ENCODE data around the gene SNORC. TPM values are rescaled to one million over a fixed set of nuclear protein-coding genes. Genes with fewer than 3 reads are reported as not detected.

Gene SNORC
- total RNA-seq, 6 experiments from 2014 or later = 2.0 to 14.5 (median 9.1) TPM

GRCh38 chr2:232889876-232890401 is 19.9 kb downstream of the SNORC start:
- TF ChIP-seq CTCF (IDR thresholded peaks at IDR 0.05) (no peak), POLR2A (IDR thresholded peaks at IDR 0.05) (no peak)
- Histone ChIP-seq H3K4me1 (no peaks in the 10 kb centered on the region), H3K4me3 (no peak overlapping the region), H3K36me3 (peaks cover 0 to 15% (median 1%) of the 10 kb centered on the region in 4 donors), H3K27ac (no peak overlapping the region), H3K9me3 (no peaks in the 10 kb centered on the region), H3K27me3 (no peaks in the 10 kb centered on the region)
- peak in 1 of 3 donors; percentile 23 for DNase-seq
- WGBS (ENCODE audit: insufficient coverage, low coverage, low lambda C conversion rate, missing lambda C conversion rate) = 83% methylated on average over 1 of the region's 5 CpGs
- no peak for ATAC-seq
- intact Hi-C loops (cut with DNase I) = no loop called here

GRCh38 chr2:232890536-232890895 is 20.5 kb downstream of the SNORC start:
- peak in 1 of 3 donors; percentile 25 for DNase-seq
- H3K36me3 ChIP-seq = peaks cover 0 to 15% (median 1%) of the 10 kb centered on the region in 4 donors
- H3K27ac ChIP-seq = no peak overlapping the region
- WGBS (ENCODE audit: insufficient coverage, low coverage, low lambda C conversion rate, missing lambda C conversion rate) = 92% methylated on average over 10 of the region's 11 CpGs
- H3K9me3 ChIP-seq = no peaks in the 10 kb centered on the region
- H3K4me1 ChIP-seq = no peaks in the 10 kb centered on the region
- TF ChIP-seq CTCF (IDR thresholded peaks at IDR 0.05) = no peak
- no peak for TF ChIP-seq POLR2A (IDR thresholded peaks at IDR 0.05)
- ATAC-seq = no peak
- no peak overlapping the region for H3K4me3 ChIP-seq
- intact Hi-C loops (cut with DNase I) = no loop called here
- no peaks in the 10 kb centered on the region for H3K27me3 ChIP-seq

DNA sequence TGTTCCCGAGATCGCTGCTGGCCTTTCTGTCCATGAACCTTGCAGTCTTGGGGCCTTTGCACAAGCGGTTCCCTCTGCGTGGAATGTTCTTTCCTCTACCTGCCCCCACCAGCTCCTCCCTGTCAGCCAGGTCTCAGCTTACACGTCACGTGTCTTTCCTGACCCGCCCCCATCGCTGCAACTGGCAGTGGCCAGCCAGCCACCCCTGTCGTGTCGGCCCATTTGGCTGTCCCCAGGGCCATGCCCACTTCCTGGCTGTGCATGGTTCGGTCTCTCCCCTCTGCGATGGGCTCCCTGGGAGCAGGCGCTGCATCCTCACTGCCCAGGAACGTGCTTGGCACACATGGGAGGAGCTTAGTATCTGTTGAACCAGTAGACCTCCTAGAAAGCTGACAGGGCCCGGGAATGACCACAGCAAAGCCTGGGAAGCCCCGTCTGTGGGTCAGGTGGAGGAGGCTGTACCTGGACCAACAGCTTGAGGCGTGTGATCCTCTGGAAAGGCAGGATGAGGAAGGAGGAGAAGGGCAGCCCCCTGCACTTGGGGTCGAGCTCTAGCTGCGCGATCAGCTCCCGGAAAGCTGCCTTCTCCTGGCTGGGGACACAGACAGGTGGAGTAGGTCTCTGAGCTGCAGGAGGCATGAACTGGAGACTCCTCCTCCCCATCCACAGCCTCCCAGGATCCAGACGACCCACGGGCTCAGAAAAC is 21.0 kb downstream of the SNORC start:
- WGBS (ENCODE audit: insufficient coverage, low coverage, low lambda C conversion rate, missing lambda C conversion rate) = 74% methylated on average over 18 of the region's 23 CpGs
- Histone ChIP-seq H3K4me3 (no peak overlapping the region), H3K4me1 (no peaks in the 10 kb centered on the region), H3K27ac (no peak overlapping the region), H3K36me3 (peaks cover 0 to 15% (median 1%) of the 10 kb centered on the region in 4 donors), H3K9me3 (no peaks in the 10 kb centered on the region), H3K27me3 (no peaks in the 10 kb centered on the region)
- TF ChIP-seq POLR2A (IDR thresholded peaks at IDR 0.05) (no peak), CTCF (IDR thresholded peaks at IDR 0.05) (no peak)
- intact Hi-C loops (cut with DNase I) = no loop called here
- peak; percentile 21 to 75 (median 29) for ATAC-seq
- peak in 2 of 3 donors; percentile 23 to 68 for DNase-seq

GRCh38 chr2:232891621-232892071 is 21.6 kb downstream of the SNORC start:
- peak in 1 of 4 donors; percentile 21 for ATAC-seq
- no peak overlapping the region for H3K27ac ChIP-seq

More at GRCh38 chr2:232891621-232892071, 21.6 kb downstream of the SNORC start:
- WGBS (ENCODE audit: insufficient coverage, low coverage, low lambda C conversion rate, missing lambda C conversion rate) = 75% methylated on average over 1 of the region's 11 CpGs
- Histone ChIP-seq H3K9me3 (no peaks in the 10 kb centered on the region), H3K4me1 (no peaks in the 10 kb centered on the region), H3K36me3 (peaks cover 0 to 15% (median 1%) of the 10 kb centered on the region in 4 donors), H3K27me3 (no peaks in the 10 kb centered on the region), H3K4me3 (no peak overlapping the region)
- TF ChIP-seq POLR2A (IDR thresholded peaks at IDR 0.05) (no peak), CTCF (IDR thresholded peaks at IDR 0.05) (no peak)
- peak in 1 of 3 donors; percentile 30 for DNase-seq
- intact Hi-C loops (cut with DNase I) = no loop called here

Data from right lobe of liver (tissue), 6 donors.